Bronchial epithelial cell (primary cell): Measurements from ENCODE around the gene FASN. TPM values are rescaled to one million over a fixed set of nuclear protein-coding genes. Genes with fewer than 3 reads are reported as not detected.

Source experiments
- DNase-seq: peaks from one replicate; pipeline ENCODE4 v3.0.0-alpha.2; 2010; ENCODE audit warnings: low read depth
- FAIRE-seq: peaks from 2 replicates; lab custom pipeline; 2011; peaks lifted over from hg19 to GRCh38; lab: Jason Lieb, UNC
- H3K27me3 ChIP-seq: 2 replicates; pipeline ENCODE4 v1.5.1; 2011; ENCODE audit warnings: low read length; ENCODE audit not compliant: control insufficient read depth, insufficient read depth
- H3K36me3 ChIP-seq: 2 replicates; pipeline ENCODE4 v1.5.1; 2011; ENCODE audit warnings: low read length; ENCODE audit not compliant: control insufficient read depth, insufficient read depth
- H3K4me3 ChIP-seq: 2 replicates; pipeline ENCODE4 v1.5.1; 2011; ENCODE audit warnings: mild to moderate bottlenecking, low read depth, low read length, control low read depth
- CTCF ChIP-seq: IDR thresholded peaks from 2 replicates; pipeline ENCODE4 v1.5.1; 2011; ENCODE audit warnings: mild to moderate bottlenecking, moderate library complexity, low read length, control low read depth, inconsistent platforms; ENCODE audit not compliant: insufficient read depth, severe bottlenecking
- total RNA-seq: library from RNA; depleted of rRNA; stranded (reverse); fragments of >200 nt; gene quantifications from 2 replicates; pipeline ENCODE4 v1.2.1, GENCODE V29; 2014

FASN gene
- total RNA-seq, 1 donor from 2014 or later: 37.1 TPM

GRCh38 chr17:82050152-82050760, 47.8 kb downstream of the FASN start:
- DNase-seq (no peak), FAIRE-seq (no peak)
- TF ChIP-seq CTCF: no peak
- H3K36me3 ChIP-seq: peaks cover 26% of the 10 kb centered on the region
- peak overlapping the region; percentile 89 for H3K4me3 ChIP-seq
- H3K27me3 ChIP-seq: no peaks in the 10 kb centered on the region

- DNase-seq (no peak), FAIRE-seq (no peak)
- no peak overlapping the region for H3K4me3 ChIP-seq
- no peaks in the 10 kb centered on the region for H3K27me3 ChIP-seq
- no peak for TF ChIP-seq CTCF
- peaks cover 20% of the 10 kb centered on the region for H3K36me3 ChIP-seq
These were observed 48.5 kb downstream of the FASN start for GRCh38 chr17:82049521-82049971.

- DNase-seq (no peak), FAIRE-seq (no peak)
- H3K36me3 ChIP-seq: peaks cover 18% of the 10 kb centered on the region
- TF ChIP-seq CTCF: no peak
- H3K4me3 ChIP-seq: no peak overlapping the region
- H3K27me3 ChIP-seq: no peaks in the 10 kb centered on the region
These were observed 48.9 kb downstream of the FASN start for GRCh38 chr17:82049106-82049505.

GRCh38 chr17:82048571-82048971, 49.5 kb downstream of the FASN start:
- no peaks in the 10 kb centered on the region for H3K27me3 ChIP-seq
- TF ChIP-seq CTCF: no peak
- DNase-seq (no peak), FAIRE-seq (no peak)
- H3K36me3 ChIP-seq: peaks cover 15% of the 10 kb centered on the region
- no peak overlapping the region for H3K4me3 ChIP-seq

GRCh38 chr17:82047914-82048570, 50.0 kb downstream of the FASN start:
- Histone ChIP-seq H3K36me3 (peaks cover 15% of the 10 kb centered on the region), H3K4me3 (no peak overlapping the region), H3K27me3 (no peaks in the 10 kb centered on the region)
- DNase-seq (no peak), FAIRE-seq (no peak)
- no peak for TF ChIP-seq CTCF
